H7 (cell line): ENCODE measurements around the gene PLIN4. TPM values are rescaled to one million over a fixed set of nuclear protein-coding genes. Genes with fewer than 3 reads are reported as not detected.

Experiments used
- DNase-seq: peaks from one replicate; pipeline ENCODE4 v3.0.0; 2012
- H3K27me3 ChIP-seq: 2 replicates; pipeline ENCODE4 v1.6.0; 2011; ENCODE audit warnings: mild to moderate bottlenecking, low read length; ENCODE audit not compliant: control insufficient read depth, insufficient read depth
- H3K36me3 ChIP-seq: replicated peaks from 2 replicates; pipeline ENCODE4 v1.5.1; 2011; ENCODE audit warnings: low read length; ENCODE audit not compliant: control insufficient read depth, insufficient read depth
- H3K4me3 ChIP-seq: 2 replicates; pipeline ENCODE4 v1.5.1; 2011; ENCODE audit warnings: low read depth, mild to moderate bottlenecking, control low read depth, low read length, moderate library complexity; ENCODE audit not compliant: insufficient read depth
- total RNA-seq: library from RNA; depleted of rRNA; stranded (reverse); fragments of >200 nt; shearing (Covaris generic); gene quantifications from 2 replicates; pipeline ENCODE4 v1.2.3, GENCODE V29; 2014; rRNA removed

The PLIN4 gene
- total RNA-seq, 1 experiment from 2014 or later = 0.10 TPM

- DNase-seq = peak; percentile 99
- H3K4me3 ChIP-seq = peak overlapping the region; percentile 68
- H3K27me3 ChIP-seq = no peaks in the 10 kb centered on the region
- no peaks in the 10 kb centered on the region for H3K36me3 ChIP-seq
Observed at GRCh38 chr19:4456843-4457653, 61.2 kb downstream of the PLIN4 start.

GRCh38 chr19:4456476-4456842 lies 61.8 kb downstream of the PLIN4 start:
- no peak for DNase-seq
- H3K27me3 ChIP-seq = no peaks in the 10 kb centered on the region
- no peaks in the 10 kb centered on the region; the same call in 1 of the 2 replicates for H3K36me3 ChIP-seq
- peak overlapping the region; percentile 44 for H3K4me3 ChIP-seq

GRCh38 chr19:4455719-4456475 lies 62.4 kb downstream of the PLIN4 start:
- peak; percentile 55 for DNase-seq
- Histone ChIP-seq H3K27me3 (no peaks in the 10 kb centered on the region), H3K36me3 (no peaks in the 10 kb centered on the region; the same call in 1 of the 2 replicates), H3K4me3 (no peak overlapping the region; the same call in 1 of the 2 replicates)

GRCh38 chr19:4454747-4455718 lies 63.3 kb downstream of the PLIN4 start:
- no peaks in the 10 kb centered on the region; the same call in 1 of the 2 replicates for H3K36me3 ChIP-seq
- peak; percentile 50 for DNase-seq
- H3K27me3 ChIP-seq = no peaks in the 10 kb centered on the region
- no peak overlapping the region for H3K4me3 ChIP-seq

GRCh38 chr19:4453232-4454179 lies 64.8 kb downstream of the PLIN4 start:
- no peaks in the 10 kb centered on the region; the same call in none of the 2 replicates for H3K36me3 ChIP-seq
- DNase-seq = peak; percentile 54
- no peaks in the 10 kb centered on the region for H3K27me3 ChIP-seq
- no peak overlapping the region for H3K4me3 ChIP-seq

GRCh38 chr19:4452230-4452990 lies 65.9 kb downstream of the PLIN4 start:
- DNase-seq = peak; percentile 54
- Histone ChIP-seq H3K4me3 (no peak overlapping the region), H3K27me3 (no peaks in the 10 kb centered on the region), H3K36me3 (no peaks in the 10 kb centered on the region; the same call in none of the 2 replicates)

Other genes starting within 250 kb of the PLIN4 start
- gene SHD, start 239.2 kb downstream of the PLIN4 start, total RNA-seq = 1.3 and 1.5 TPM in 2 replicates
- 0.45 and 0.78 TPM in 2 replicates for gene TMIGD2, start 216.1 kb downstream of the PLIN4 start, total RNA-seq
- gene FSD1, start 213.9 kb downstream of the PLIN4 start, total RNA-seq = 29.8 and 34.1 TPM in 2 replicates
- 14.2 and 18.0 TPM in 2 replicates for gene STAP2, start 179.7 kb downstream of the PLIN4 start, total RNA-seq
- gene MPND, start 174.9 kb downstream of the PLIN4 start, total RNA-seq = 11.4 and 17.4 TPM in 2 replicates
- 73.1 and 97.7 TPM in 2 replicates for gene SH3GL1, start 117.9 kb downstream of the PLIN4 start, total RNA-seq
- gene CHAF1A, start 115.8 kb downstream of the PLIN4 start, total RNA-seq = 121 and 122 TPM in 2 replicates
- 36.0 and 41.8 TPM in 2 replicates for gene UBXN6, start 60.7 kb downstream of the PLIN4 start, total RNA-seq
- 111 and 116 TPM in 2 replicates for gene HDGFL2, start 46.2 kb downstream of the PLIN4 start, total RNA-seq
- 1.3 and 2.5 TPM in 2 replicates for gene PLIN5, start 16.7 kb upstream of the PLIN4 start, total RNA-seq
- gene LRG1, start 21.6 kb upstream of the PLIN4 start, total RNA-seq = 0.10 and 0.30 TPM in 2 replicates
- 38.4 and 43.0 TPM in 2 replicates for gene SEMA6B, start 41.2 kb upstream of the PLIN4 start, total RNA-seq
- 9.4 and 11.1 TPM in 2 replicates for gene TNFAIP8L1, start 121.0 kb upstream of the PLIN4 start, total RNA-seq
- gene MYDGF, start 151.9 kb upstream of the PLIN4 start, total RNA-seq = 90.2 and 92.2 TPM in 2 replicates
- gene DPP9, start 205.4 kb upstream of the PLIN4 start, total RNA-seq = 36.2 and 41.7 TPM in 2 replicates